ENCODE measurements around the gene SLAMF9.

DNA sequence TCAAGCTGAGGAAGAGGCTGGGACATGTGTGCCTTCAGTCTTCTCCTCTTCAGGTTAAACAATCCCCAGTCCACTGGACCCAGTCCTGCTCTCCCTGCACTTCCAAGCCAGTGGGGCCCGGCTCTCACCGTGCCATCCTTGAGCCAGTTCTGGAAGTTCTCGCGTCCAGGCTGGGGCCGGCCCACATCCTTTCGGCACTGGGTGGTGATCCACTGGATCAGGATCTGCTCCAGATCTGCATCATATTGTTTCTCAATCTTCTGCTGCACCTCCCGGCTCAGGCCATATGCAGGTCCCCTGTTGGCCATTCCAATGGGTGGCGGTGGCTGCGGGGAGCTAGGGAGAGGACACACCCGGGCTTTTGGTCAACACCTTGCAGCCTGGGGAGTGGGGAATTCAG, 33.8 kb downstream of the SLAMF9 start:
- TF ChIP-seq TAF7 (optimal IDR thresholded peaks at IDR 0.05; ENCODE audit: borderline replicate concordance, low read depth, low read length), result no peak
- no peak for TF ChIP-seq ZNF274 (IDR thresholded peaks at IDR 0.05; ENCODE audit: borderline replicate concordance, extremely low read depth, low read length)
- no peak for TF ChIP-seq POLR2A (IDR thresholded peaks at IDR 0.05; ENCODE audit: control extremely low read depth in 1 of 2, low read depth in 2 of 2, low read length in 2 of 2)

Measured in H1 (cell line).